ENCODE results near the gene TRIO.
"Not testable (repeated sequence)": the region's sequence is repeated elsewhere in the genome, so short reads cannot be mapped to it uniquely, and the experiment has no call there.

The TRIO gene

DNA sequence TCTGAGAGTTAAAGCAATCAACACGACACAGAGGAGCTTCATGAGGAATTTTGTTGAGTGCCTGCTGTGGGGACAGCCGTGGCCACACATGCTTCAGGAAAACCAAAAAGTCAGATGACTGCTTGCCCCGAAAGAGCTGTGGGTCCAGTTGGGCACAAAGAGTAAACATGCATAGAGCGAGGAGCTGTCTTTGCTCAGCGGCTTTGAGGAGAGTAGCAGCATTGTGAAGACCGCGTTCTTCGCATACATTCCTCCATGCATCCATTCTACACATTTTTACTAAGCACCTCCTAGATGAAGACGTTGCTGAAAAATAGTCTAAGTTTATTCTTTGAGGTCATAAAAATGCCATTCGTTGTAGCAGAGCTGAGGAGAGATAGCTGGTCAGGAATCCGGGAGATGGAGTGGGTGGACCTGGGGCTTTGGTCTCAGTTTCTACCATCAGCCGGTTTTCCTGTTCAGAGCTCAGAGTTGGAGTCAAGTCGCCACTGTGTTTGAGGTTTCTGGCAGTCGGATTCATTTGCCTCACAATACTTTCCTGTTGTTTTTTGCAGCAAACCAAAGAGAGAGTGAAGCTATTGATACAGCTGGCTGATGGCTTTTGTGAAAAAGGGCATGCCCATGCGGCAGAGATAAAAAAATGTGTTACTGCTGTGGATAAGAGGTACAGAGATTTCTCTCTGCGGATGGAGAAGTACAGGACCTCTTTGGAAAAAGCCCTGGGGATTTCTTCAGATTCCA lies 243.9 kb downstream of the TRIO start:
- no peaks in the 10 kb centered on the region for H3K79me2 ChIP-seq (ENCODE audit: control insufficient read depth, low read length)
- H3K27me3 ChIP-seq (ENCODE audit: control insufficient read depth, low read length) = no peaks in the 10 kb centered on the region
- no peaks in the 10 kb centered on the region for H3K4me1 ChIP-seq (ENCODE audit: control insufficient read depth, low read length)
- H3F3A ChIP-seq (ENCODE audit: control insufficient read depth, insufficient read depth) = no peaks in the 10 kb centered on the region; the same call in 1 of the 2 replicates
- H3K4me3 ChIP-seq (ENCODE audit: low read length) = no peak overlapping the region
- H3K9me2 ChIP-seq (replicated peaks; ENCODE audit: control insufficient read depth, low read length) = no peaks in the 10 kb centered on the region
- peaks cover 34% of the 10 kb centered on the region for H3K36me3 ChIP-seq (ENCODE audit: control insufficient read depth, low read length)
- H4K20me1 ChIP-seq (ENCODE audit: control insufficient read depth, insufficient read depth, low read depth, low read length) = no peaks in the 10 kb centered on the region
- H3K9me3 ChIP-seq (ENCODE audit: control insufficient read depth, insufficient read depth, low read length) = no peaks in the 10 kb centered on the region
- no peak for TF ChIP-seq EZH2phosphoT487 (IDR thresholded peaks at IDR 0.05; ENCODE audit: borderline replicate concordance, low read length)
- TF ChIP-seq, protein P1, sequence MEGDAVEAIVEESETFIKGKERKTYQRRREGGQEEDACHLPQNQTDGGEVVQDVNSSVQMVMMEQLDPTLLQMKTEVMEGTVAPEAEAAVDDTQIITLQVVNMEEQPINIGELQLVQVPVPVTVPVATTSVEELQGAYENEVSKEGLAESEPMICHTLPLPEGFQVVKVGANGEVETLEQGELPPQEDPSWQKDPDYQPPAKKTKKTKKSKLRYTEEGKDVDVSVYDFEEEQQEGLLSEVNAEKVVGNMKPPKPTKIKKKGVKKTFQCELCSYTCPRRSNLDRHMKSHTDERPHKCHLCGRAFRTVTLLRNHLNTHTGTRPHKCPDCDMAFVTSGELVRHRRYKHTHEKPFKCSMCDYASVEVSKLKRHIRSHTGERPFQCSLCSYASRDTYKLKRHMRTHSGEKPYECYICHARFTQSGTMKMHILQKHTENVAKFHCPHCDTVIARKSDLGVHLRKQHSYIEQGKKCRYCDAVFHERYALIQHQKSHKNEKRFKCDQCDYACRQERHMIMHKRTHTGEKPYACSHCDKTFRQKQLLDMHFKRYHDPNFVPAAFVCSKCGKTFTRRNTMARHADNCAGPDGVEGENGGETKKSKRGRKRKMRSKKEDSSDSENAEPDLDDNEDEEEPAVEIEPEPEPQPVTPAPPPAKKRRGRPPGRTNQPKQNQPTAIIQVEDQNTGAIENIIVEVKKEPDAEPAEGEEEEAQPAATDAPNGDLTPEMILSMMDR (IDR thresholded peaks at IDR 0.05; ENCODE audit: low read depth, low read length, poor library complexity, severe bottlenecking) = no peak
- H3K4me2 ChIP-seq (ENCODE audit: low read length) = no peak overlapping the region
- no peak overlapping the region for H3K27ac ChIP-seq (ENCODE audit: low read depth, low read length)

DNA sequence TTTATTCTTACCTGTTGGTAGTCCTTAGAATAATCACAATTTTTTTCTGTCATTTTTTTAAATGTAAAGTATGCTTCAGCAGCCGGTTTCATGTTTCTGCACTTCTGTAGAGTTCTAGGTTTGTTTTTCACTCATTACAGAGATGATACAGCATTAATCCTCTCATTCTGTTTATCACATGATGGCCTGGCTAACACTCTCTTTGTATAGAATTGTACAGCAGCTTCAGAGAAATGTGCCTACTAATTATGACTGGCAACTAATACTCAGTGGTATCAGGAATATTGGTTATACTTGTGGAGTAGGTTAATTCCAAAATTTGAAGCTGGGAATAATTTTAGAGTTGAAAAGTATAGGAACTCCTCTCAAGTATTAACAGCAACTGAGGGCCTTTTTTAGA lies 245.6 kb downstream of the TRIO start:
- no peaks in the 10 kb centered on the region for H4K20me1 ChIP-seq (ENCODE audit: control insufficient read depth, insufficient read depth, low read depth, low read length)
- no peak overlapping the region for H3K4me3 ChIP-seq (ENCODE audit: low read length)
- no peaks in the 10 kb centered on the region for H3K4me1 ChIP-seq (ENCODE audit: control insufficient read depth, low read length)
- no peak overlapping the region for H3K4me2 ChIP-seq (ENCODE audit: low read length)
- H3K36me3 ChIP-seq (ENCODE audit: control insufficient read depth, low read length) = peaks cover 36% of the 10 kb centered on the region
- no peaks in the 10 kb centered on the region; the same call in 1 of the 2 replicates for H3F3A ChIP-seq (ENCODE audit: control insufficient read depth, insufficient read depth)
- H3K27ac ChIP-seq (ENCODE audit: low read depth, low read length) = no peak overlapping the region
- TF ChIP-seq, protein P1 (IDR thresholded peaks at IDR 0.05; ENCODE audit: low read depth, low read length, poor library complexity, severe bottlenecking) = no peak
- TF ChIP-seq EZH2phosphoT487 (IDR thresholded peaks at IDR 0.05; ENCODE audit: borderline replicate concordance, low read length) = no peak
- H3K79me2 ChIP-seq (ENCODE audit: control insufficient read depth, low read length) = no peaks in the 10 kb centered on the region
- no peaks in the 10 kb centered on the region for H3K27me3 ChIP-seq (ENCODE audit: control insufficient read depth, low read length)
- no peaks in the 10 kb centered on the region for H3K9me3 ChIP-seq (ENCODE audit: control insufficient read depth, insufficient read depth, low read length)
- no peaks in the 10 kb centered on the region for H3K9me2 ChIP-seq (replicated peaks; ENCODE audit: control insufficient read depth, low read length)

DNA sequence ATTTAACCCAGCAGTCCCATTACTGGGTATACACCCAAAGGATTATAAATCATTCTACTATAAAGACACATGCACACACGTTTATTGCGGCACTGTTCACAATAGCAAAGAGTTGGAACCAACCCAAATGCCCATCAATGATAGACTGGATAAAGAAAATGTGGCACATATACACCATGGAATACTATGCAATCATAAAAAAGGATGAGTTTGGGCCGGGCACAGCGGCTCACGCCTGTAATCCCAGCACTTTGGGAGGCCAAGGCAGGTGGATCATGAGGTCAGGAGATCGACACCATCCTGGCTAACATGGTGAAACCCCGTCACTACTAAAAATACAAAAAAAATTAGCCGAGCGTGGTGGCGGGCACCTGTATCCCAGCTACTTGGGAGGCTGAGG lies 249.4 kb downstream of the TRIO start:
- not testable (repeated sequence) for H4K20me1 ChIP-seq (ENCODE audit: control insufficient read depth, insufficient read depth, low read depth, low read length); H3K79me2 ChIP-seq (ENCODE audit: control insufficient read depth, low read length); H3K4me1 ChIP-seq (ENCODE audit: control insufficient read depth, low read length); H3K4me2 ChIP-seq (ENCODE audit: low read length); H3K9me2 ChIP-seq (replicated peaks; ENCODE audit: control insufficient read depth, low read length); H3K27ac ChIP-seq (ENCODE audit: low read depth, low read length); H3K4me3 ChIP-seq (ENCODE audit: low read length); H3F3A ChIP-seq (ENCODE audit: control insufficient read depth, insufficient read depth); H3K9me3 ChIP-seq (ENCODE audit: control insufficient read depth, insufficient read depth, low read length); H3K27me3 ChIP-seq (ENCODE audit: control insufficient read depth, low read length)
- H3K36me3 ChIP-seq (ENCODE audit: control insufficient read depth, low read length) = peaks cover 49% of the 10 kb centered on the region

DNA sequence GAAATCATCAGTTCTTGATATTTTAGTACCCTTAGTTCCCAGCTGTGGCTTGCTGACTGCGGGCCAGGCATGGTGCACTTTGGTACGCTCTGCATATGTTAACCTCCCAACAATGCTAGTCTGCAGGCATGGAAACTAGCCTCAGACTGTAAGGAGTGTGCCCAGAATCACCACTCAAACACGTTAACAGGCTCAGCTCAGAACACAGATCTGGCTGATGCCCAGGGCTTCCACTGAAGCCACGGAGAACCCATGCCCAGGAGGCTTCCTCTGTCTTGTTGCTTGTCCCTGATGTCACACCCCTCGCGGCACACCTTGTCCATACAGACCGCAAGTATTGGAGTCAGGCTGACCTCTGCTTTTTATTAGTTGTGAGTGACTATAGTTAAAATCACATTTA lies 251.2 kb downstream of the TRIO start:
- Histone ChIP-seq H3K4me3 (ENCODE audit: low read length) (no peak overlapping the region), H4K20me1 (ENCODE audit: control insufficient read depth, insufficient read depth, low read depth, low read length) (no peaks in the 10 kb centered on the region), H3K27me3 (ENCODE audit: control insufficient read depth, low read length) (no peaks in the 10 kb centered on the region), H3K9me2 (replicated peaks; ENCODE audit: control insufficient read depth, low read length) (no peaks in the 10 kb centered on the region), H3K4me1 (ENCODE audit: control insufficient read depth, low read length) (no peaks in the 10 kb centered on the region), H3K27ac (ENCODE audit: low read depth, low read length) (no peak overlapping the region), H3K79me2 (ENCODE audit: control insufficient read depth, low read length) (no peaks in the 10 kb centered on the region), H3K9me3 (ENCODE audit: control insufficient read depth, insufficient read depth, low read length) (no peaks in the 10 kb centered on the region), H3K36me3 (ENCODE audit: control insufficient read depth, low read length) (peaks cover 38% of the 10 kb centered on the region), H3K4me2 (ENCODE audit: low read length) (no peak overlapping the region), H3F3A (ENCODE audit: control insufficient read depth, insufficient read depth) (no peaks in the 10 kb centered on the region)
- no peak for TF ChIP-seq EZH2phosphoT487 (IDR thresholded peaks at IDR 0.05; ENCODE audit: borderline replicate concordance, low read length)
